Smooth muscle cell (in vitro differentiated cells): Measurements from ENCODE around the gene C4A. TPM values are rescaled to one million over a fixed set of nuclear protein-coding genes. Genes with fewer than 3 reads are reported as not detected.
A peak's percentile ranks its signal among the peaks of the same experiment; 100 is the strongest.

ENCODE experiments used
- DNase-seq: peaks from one replicate; lab custom pipeline; 2025; ENCODE audit not compliant: unreplicated experiment; lab: John Stamatoyannopoulos, UW
- H2AFZ ChIP-seq: fragments of 200-600 bp; sonication (generic); 2 replicates; pipeline ENCODE4 v1.6.0; 2016; ENCODE audit warnings: antibody characterized with exemption, low read depth, mild to moderate bottlenecking
- H3F3A ChIP-seq: fragments of 200-600 bp; sonication (generic); 2 replicates; pipeline ENCODE4 v1.6.0; 2017; ENCODE audit warnings: antibody characterized with exemption, low read depth
- H3K27ac ChIP-seq: fragments of 200-600 bp; sonication (generic); 2 replicates; pipeline ENCODE4 v1.5.1; 2016; ENCODE audit warnings: low read depth, mild to moderate bottlenecking
- H3K27me3 ChIP-seq: fragments of 200-600 bp; sonication (generic); 2 replicates; pipeline ENCODE4 v1.6.1; 2016; ENCODE audit warnings: low read depth, mild to moderate bottlenecking
- H3K36me3 ChIP-seq: fragments of 200-600 bp; sonication (generic); 2 replicates; pipeline ENCODE4 v1.5.1; 2016; ENCODE audit warnings: low read depth
- H3K4me1 ChIP-seq: fragments of 200-600 bp; sonication (generic); 2 replicates; pipeline ENCODE4 v1.5.1; 2016; ENCODE audit warnings: low read depth
- H3K4me2 ChIP-seq: fragments of 200-600 bp; sonication (generic); 2 replicates; pipeline ENCODE4 v1.6.0; 2016; ENCODE audit warnings: mild to moderate bottlenecking
- H3K4me3 ChIP-seq: fragments of 200-600 bp; sonication (generic); 2 replicates; pipeline ENCODE4 v1.5.1; 2016; ENCODE audit warnings: mild to moderate bottlenecking
- H3K79me2 ChIP-seq: fragments of 200-600 bp; sonication (generic); 2 replicates; pipeline ENCODE4 v1.6.0; 2016; ENCODE audit warnings: low read depth, mild to moderate bottlenecking
- H3K9ac ChIP-seq: fragments of 200-600 bp; sonication (generic); 2 replicates; pipeline ENCODE4 v1.6.0; 2016; ENCODE audit warnings: low read depth
- H3K9me3 ChIP-seq: fragments of 200-600 bp; sonication (generic); replicated peaks from 2 replicates; pipeline ENCODE4 v1.5.1; 2016; ENCODE audit warnings: low read depth
- H4K20me1 ChIP-seq: fragments of 200-600 bp; sonication (generic); 2 replicates; pipeline ENCODE4 v1.6.0; 2016; ENCODE audit warnings: low read depth
- WGBS: methylation state at CpG from one replicate; pipeline ENCODE4 v1.1.7; 2016; ENCODE audit warnings: low lambda C conversion rate; 5-methylcytosine and 5-hydroxymethylcytosine counted together
- polyA plus RNA-seq: library from polyadenylated mRNA; unstranded; fragments of >200 nt; fragmentation: Nextera tagmentation; extraction: Ambion mirVana; gene quantifications from 2 replicates; pipeline ENCODE4 v1.2.1, GENCODE V29; 2016
- total RNA-seq: library from RNA; depleted of rRNA; stranded (reverse); fragments of >200 nt; gene quantifications from 2 replicates; pipeline ENCODE4 v1.2.3, GENCODE V29; 2014
- TF ChIP-seq, protein P1 (sequence below): fragments of 200-600 bp; sonication (generic); IDR thresholded peaks from 2 replicates; pipeline ENCODE4 v1.5.1; 2017; ENCODE audit warnings: borderline replicate concordance, mild to moderate bottlenecking, antibody characterized with exemption; ENCODE audit not compliant: insufficient read depth, poor library complexity, severe bottlenecking

C4A gene
- total and polyA plus RNA-seq, 2 experiments from 2014 or later, result 1.7 to 4.6 TPM

DNA sequence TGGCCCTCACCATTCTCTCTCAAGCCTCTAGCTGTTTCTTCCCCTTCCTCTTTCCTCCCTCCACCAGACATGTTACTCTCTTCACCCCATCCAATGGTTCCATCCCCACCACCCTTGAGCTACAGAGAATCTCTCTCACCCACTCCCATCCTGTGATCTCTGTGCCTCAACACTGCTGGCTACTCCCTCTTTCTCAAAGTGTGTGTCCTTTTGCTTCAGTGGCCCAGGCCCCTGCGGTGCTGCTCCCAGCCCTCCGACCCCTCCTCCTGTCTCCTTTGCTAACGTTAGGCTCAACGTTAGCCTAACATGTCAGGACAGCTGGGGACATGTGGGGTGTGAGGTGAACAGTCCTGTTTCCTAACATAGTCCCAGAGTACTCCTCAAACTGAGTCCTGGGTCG, 29.0 kb upstream of the C4A start:
- H2AFZ ChIP-seq, result no peak overlapping the region
- no peak for DNase-seq
- H3K9me3 ChIP-seq, result no peaks in the 10 kb centered on the region
- 94% methylated on average over 5 of the region's 5 CpGs for WGBS
- no peak overlapping the region for H3K4me2 ChIP-seq
- no peaks in the 10 kb centered on the region for H4K20me1 ChIP-seq
- H3K79me2 ChIP-seq, result peaks cover 9% of the 10 kb centered on the region
- no peak overlapping the region for H3K4me3 ChIP-seq
- H3K4me1 ChIP-seq, result no peaks in the 10 kb centered on the region
- no peaks in the 10 kb centered on the region for H3K27me3 ChIP-seq
- TF ChIP-seq, protein P1, sequence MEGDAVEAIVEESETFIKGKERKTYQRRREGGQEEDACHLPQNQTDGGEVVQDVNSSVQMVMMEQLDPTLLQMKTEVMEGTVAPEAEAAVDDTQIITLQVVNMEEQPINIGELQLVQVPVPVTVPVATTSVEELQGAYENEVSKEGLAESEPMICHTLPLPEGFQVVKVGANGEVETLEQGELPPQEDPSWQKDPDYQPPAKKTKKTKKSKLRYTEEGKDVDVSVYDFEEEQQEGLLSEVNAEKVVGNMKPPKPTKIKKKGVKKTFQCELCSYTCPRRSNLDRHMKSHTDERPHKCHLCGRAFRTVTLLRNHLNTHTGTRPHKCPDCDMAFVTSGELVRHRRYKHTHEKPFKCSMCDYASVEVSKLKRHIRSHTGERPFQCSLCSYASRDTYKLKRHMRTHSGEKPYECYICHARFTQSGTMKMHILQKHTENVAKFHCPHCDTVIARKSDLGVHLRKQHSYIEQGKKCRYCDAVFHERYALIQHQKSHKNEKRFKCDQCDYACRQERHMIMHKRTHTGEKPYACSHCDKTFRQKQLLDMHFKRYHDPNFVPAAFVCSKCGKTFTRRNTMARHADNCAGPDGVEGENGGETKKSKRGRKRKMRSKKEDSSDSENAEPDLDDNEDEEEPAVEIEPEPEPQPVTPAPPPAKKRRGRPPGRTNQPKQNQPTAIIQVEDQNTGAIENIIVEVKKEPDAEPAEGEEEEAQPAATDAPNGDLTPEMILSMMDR, result no peak
- H3K9ac ChIP-seq, result no peak overlapping the region
- peaks cover 4% of the 10 kb centered on the region for H3K36me3 ChIP-seq
- no peak overlapping the region for H3K27ac ChIP-seq
- H3F3A ChIP-seq, result peaks cover 6% of the 10 kb centered on the region

DNA sequence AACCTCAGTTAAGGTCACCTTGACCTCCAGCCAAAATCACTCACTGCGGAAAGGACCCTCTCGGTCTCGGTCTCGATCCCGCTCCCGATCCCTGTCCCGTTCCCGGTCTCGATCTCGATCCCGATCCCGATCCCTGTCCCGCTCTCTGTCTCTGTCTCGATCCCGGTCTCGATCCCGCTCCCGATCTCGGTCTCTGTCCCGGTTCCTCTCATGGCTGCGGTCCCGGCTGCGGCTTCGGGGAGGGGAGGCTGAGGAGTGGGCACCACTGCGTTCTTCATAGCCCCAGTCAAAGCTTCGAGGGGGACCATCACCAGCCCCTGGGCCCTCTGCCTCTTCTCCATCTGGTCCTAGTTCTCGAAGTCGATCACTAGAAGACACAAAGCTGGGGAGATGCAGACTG, 27.3 kb upstream of the C4A start:
- no peak overlapping the region for H3K9ac ChIP-seq
- no peak overlapping the region for H2AFZ ChIP-seq
- H3K9me3 ChIP-seq, result no peaks in the 10 kb centered on the region
- no peak for DNase-seq
- H3K27me3 ChIP-seq, result no peaks in the 10 kb centered on the region
- H3K79me2 ChIP-seq, result peaks cover 20% of the 10 kb centered on the region
- WGBS, result 97% methylated on average over 28 of the region's 28 CpGs
- peaks cover 3% of the 10 kb centered on the region for H3K4me1 ChIP-seq
- TF ChIP-seq, protein P1, result no peak
- H3K4me2 ChIP-seq, result no peak overlapping the region
- peaks cover 6% of the 10 kb centered on the region for H3F3A ChIP-seq
- no peak overlapping the region for H3K4me3 ChIP-seq
- H3K36me3 ChIP-seq, result peaks cover 4% of the 10 kb centered on the region
- H3K27ac ChIP-seq, result no peak overlapping the region
- H4K20me1 ChIP-seq, result no peaks in the 10 kb centered on the region

DNA sequence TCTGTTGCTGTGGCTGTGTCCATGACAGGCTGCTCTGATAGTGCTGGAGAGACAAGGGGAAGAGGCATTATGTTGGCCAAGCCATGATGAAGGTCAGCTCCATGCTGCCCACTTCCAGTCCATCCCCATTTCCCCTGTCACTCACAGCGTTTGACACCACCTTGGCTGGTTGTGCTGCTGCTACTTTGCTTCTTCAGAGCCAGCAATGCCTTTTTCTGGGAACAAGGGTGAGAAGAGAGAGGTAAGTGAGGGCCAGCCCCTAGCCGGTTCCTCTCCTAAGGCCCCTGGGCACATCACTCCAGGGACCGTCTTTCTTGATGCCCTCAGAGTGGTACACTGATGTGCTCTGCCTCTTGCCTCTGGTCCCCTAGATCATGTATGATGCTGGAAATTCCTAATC, 25.1 kb upstream of the C4A start:
- DNase-seq, result no peak
- Histone ChIP-seq H3K9me3 (no peaks in the 10 kb centered on the region), H3K4me1 (peaks cover 8% of the 10 kb centered on the region), H3K79me2 (peaks cover 32% of the 10 kb centered on the region), H3K4me3 (no peak overlapping the region), H3K36me3 (peaks cover 4% of the 10 kb centered on the region), H3K27me3 (no peaks in the 10 kb centered on the region), H4K20me1 (no peaks in the 10 kb centered on the region), H2AFZ (no peak overlapping the region), H3K27ac (no peak overlapping the region), H3F3A (peaks cover 6% of the 10 kb centered on the region), H3K4me2 (no peak overlapping the region), H3K9ac (no peak overlapping the region)
- WGBS, result 100% methylated on average over 3 of the region's 3 CpGs
- TF ChIP-seq, protein P1, result no peak

DNA sequence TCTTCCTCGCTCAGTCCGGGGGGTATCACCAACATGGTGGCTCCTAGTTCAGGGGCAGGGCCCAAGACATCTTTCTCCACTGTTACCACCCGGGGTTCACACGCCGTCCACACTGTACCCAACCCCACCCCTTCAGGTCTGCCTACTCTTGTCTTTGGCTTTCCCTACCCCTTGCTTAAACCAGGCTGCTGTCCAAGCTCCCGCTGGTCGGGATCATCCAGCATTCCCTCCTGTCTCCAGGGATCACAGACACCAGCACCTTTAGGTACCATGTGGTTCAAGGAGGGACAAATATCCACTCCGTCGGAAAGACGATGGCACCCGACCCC, 23.5 kb upstream of the C4A start:
- H3K9me3 ChIP-seq, result no peaks in the 10 kb centered on the region
- no peak for DNase-seq
- no peaks in the 10 kb centered on the region for H4K20me1 ChIP-seq
- H3K4me1 ChIP-seq, result peaks cover 8% of the 10 kb centered on the region
- peak overlapping the region; percentile 86 for H3K27ac ChIP-seq
- no peaks in the 10 kb centered on the region for H3K27me3 ChIP-seq
- H3K4me2 ChIP-seq, result peak overlapping the region; percentile 91
- H3K79me2 ChIP-seq, result peaks cover 32% of the 10 kb centered on the region
- H3K9ac ChIP-seq, result peak overlapping the region; percentile 97
- H2AFZ ChIP-seq, result peak overlapping the region; percentile 86
- no peaks in the 10 kb centered on the region for H3F3A ChIP-seq
- 16% methylated on average over 11 of the region's 11 CpGs for WGBS
- peaks cover 4% of the 10 kb centered on the region for H3K36me3 ChIP-seq
- peak overlapping the region; percentile 92 for H3K4me3 ChIP-seq
- TF ChIP-seq, protein P1, result no peak
